ENCODE data around the gene SHROOM3.

The SHROOM3 gene

DNA sequence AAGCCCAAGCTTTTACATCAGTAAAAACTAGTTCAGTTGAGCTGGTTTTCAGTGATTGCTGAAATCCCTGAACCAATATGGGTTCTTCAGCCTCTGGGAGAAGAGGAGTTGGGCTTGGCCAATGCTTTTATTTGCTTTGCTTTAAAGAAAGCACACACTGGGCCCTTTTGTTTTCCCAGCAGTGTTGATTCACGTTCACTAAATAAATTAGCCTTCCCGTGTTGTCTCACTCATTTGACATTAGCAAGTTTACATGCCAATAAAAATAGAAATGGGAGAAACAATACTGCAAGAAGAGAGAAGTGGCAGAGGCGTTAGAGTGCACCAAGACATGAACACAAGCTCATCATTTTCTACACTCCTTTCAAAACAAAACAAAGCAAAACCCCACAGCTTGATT lies 136.2 kb downstream of the SHROOM3 start:
- DNase-seq = no peak

DNA sequence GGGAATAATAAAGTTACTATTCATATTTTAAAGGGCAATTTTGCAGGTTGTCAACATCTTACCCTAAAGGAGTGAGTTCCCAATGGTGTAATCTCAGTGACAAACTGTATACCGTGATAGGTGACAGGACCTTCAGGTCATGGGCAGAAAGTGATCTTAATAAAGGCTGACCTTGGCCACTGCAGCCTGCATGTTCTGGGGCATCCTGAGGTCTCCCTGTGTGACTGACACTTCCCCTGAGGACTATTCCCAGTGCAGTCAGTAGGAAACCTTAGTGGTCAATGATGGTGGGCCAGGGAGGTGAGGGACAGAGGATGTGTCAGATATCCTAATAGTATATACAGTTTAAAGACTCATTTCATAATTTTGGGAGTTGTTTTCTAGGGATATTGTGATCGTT lies 137.2 kb downstream of the SHROOM3 start:
- DNase-seq = no peak

DNA sequence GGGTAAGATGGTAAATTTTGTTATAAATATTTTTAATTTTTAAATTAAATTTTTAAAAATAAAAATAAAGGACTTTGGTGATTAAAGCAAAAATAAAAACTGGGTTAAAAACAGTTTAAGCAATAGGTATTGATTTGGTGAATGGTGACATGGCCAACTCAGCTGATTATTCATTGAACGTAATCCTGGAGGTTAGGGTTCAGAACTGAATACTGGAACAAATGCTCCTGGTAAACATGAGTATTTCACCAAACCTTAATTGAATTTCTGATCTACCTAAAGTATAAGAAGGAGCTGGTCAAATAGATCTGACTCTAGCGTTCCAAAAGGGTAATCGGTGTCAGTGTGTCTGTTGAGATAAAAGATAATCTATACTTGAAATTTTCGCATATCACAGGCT lies 141.8 kb downstream of the SHROOM3 start:
- DNase-seq = no peak

DNA sequence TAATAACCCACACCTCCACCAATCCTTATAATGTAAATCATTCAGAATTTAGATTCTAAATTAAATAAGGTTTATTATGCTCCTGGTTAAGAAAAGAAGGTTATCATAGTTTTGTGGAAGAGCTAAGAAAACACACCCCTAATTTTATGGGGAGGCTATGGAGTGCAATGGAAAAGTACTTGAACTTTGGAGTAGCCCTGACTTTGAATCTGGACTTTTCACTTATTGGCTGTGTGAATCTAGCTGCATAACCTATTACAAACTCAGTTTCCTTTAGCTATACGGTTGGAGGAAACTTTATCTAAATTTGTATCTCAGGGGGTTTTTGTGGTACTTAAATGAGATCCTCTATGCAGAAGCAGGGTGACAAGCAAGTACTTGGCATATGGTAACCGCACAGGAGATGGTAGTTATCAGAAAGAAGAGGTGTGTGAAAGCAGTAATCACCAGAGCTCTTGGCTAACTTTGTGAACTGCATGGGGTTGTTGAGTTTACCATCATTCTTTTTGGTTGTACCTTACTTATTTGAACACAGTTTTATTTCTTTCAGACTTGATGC lies 143.1 kb downstream of the SHROOM3 start:
- no peak for DNase-seq

DNA sequence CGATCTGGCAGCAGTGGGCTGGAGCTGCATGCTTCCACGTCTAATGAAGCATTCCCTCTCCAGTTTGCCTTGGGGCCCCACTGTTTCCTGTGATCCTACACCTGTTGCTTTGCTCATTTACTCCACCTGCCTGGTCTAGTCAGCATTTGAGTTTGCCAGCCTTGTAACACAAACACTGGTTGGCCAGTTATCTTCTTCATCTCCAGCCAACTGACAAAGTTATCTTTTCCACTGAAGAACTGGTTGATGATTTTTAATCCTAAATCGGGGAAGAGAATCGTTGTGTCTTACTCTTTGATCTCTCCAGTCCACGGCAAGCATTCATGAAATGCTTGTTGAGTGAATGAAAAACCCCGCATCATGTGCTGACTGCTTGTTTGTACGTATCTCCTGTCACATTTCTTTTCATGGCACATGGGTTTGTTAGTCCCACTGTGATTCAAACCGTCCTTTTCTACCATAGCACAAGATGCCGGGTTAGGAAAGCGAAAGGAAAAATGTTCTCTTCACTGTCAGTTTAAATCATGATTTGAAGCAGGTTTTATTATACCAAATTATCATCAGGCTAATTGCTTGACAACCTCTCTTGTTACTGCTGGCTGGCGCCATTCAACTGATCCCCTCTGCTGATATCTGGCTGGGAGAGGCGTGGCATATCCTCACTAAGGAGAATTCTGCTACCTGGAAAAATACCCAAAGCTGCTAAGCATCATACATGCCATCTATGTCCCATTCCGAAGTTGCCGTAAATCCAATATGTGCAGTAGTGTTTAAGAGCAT lies 144.8 kb downstream of the SHROOM3 start:
- no peak for DNase-seq

DNA sequence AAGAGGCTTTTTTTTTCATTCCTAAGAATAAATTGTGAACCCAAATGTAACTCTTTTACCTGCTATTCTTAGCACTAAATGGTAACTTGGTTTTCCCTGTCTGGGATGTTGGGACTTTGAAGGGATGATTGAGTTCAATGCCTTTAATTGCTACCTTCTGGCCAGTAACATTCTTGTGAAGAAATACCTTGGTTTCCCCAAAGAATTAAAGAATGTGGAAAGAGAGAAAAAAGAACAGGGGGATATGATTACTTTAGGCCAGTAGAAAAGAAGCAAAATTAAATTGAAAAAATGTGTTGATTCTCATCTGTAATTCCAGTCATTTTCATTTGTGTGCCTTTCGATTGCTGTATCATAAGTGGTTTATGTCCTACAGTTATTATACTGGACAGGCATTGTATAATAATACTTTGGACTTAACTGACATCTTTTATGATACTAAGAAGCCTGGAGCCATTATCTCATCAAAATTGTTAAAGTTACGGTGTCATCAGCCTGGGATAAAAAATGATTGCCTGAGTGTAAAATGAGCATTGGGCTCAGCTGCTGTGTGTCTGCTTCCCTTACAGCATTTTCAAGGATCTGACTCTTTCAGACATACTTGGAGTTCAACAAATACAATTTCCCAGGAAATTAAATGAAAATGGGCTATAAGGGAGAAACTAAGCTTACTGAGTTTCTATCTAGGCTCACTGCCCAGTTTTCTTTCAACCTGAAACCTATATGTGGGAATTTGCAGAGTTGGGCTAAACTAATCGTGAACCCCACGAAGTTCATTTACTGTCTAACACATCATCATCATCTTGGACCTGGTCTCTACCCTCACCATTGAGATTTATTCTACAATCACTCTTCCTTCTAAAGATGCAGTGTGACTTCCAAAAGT lies 146.3 kb downstream of the SHROOM3 start:
- no peak for DNase-seq

DNA sequence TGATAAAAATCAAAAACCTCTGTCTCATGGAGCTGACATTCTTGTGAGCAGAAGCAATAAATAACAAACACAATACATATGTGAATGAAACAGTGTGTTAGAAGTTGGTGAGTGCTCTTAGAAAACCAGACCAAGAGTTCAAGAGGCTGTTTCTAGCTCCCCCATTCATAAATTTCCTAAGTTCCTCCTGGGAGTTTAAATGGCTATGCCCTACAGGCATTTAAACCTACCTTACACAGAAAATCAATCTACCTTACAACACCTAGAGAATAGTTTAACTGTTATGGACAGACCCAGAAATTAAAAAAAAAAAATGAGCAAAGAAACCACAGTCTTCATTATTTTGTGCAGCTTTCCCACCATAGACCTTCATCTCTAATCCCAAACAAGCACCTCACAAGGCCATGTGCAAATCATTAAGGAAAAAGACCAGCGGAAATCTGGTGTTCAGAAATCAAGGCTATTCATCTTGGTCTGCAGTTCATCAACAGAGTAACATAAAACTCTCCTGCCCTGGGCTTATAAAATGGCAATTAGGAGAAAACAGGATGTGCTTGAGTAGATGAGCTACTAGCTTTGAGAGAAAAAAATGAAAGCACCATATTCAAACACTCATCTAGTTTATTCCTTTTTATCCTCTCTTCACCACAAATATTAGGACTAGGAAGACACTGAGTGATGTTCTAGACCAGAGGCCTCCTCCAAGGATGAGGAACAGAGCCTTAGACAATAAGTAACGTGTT lies 147.2 kb downstream of the SHROOM3 start:
- DNase-seq = no peak

DNA sequence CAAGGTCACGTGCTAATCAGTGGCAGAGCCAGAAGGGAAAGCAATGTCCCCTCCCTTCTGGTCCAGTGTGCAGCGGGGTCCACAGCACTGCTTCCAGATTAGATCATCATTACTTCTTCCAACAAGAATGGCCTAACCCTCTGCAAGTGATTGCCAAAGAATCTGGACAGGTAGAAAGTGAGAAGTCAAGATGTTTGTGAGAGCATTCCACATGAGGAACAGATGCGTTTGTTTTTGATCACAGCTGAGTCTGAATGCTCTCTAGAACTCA lies 147.7 kb downstream of the SHROOM3 start:
- DNase-seq = no peak

DNA sequence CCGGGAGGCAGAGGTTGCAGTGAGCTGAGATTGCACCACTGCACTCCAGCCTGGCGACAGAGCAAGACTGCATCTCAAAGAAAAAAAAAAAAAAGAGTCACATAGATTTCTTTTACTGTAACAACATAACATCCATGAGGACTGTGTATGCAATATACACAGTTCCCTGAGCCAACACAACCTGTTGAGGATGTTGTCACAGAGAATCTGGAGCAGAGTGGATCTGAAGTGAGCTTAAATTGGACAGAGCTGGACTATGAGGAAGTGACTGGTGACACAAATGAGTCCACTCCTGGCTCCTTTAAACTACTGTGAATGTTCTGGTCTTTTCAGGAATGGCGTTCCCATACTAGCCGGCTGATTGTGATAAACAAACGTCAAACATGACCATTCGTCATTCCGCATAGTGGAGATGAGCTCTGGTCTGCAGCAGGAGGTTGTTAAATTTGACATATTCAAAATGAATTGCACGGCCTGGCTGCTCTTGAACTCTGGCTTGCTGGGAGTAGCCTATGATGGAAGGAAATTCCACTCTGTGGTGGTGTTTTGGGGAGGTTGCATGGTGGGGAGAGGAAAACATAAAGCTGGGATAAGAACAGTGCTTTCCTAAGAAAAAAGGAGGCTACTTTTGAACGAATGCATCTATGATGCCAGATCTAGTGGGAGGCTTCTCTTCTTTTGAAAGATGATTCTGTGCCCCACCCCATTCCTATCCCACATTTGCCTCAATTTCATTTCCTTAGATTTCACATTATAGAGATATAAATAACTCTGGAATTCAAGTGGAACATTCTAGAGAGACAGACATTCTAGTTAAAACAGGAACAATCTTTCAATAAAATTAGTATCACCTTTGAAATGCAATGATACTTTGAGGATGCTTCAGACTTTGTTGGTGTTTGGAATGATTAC lies 149.5 kb downstream of the SHROOM3 start:
- no peak for DNase-seq

DNA sequence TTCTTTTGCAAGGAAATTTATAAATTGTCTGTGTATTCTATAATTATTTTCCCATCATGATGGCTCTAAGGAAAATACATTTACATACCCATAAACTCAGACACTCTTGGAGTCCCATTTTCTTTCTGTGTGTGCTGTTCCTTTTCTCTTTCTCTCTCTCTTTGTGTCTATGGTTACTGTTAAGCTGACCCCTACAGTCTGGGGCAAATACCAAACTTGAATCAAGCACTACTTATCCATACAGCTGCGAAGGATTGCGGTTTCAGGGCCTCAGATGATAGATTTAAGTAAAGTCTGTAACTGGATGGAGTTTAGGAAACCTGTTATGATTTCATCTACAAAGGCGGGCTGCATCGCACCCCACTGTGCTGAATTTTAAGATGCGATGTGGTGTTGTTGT lies 150.2 kb downstream of the SHROOM3 start:
- no peak for DNase-seq

DNA sequence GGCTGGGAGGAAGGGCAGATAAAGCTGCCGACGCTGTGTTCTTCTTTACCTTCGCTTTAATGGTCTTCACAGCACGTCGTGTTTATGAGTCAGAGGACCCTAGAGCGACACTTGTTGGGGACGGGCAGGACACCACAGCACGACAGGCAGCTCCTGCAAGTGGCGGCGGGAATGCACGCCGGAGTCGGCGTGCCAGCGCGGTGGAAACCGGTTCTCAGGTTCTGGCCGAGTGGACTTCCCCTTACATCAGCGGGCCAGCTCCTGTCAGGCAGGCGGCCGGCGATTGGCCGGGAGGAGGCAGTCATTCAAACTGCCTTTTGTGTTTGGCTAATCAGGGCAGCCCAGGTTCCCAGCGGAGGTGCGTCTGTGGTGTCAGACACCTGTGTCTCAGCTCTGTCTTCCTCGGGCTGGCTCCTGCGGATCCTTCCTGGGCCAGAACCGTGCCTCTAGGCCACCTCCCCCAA lies 150.9 kb downstream of the SHROOM3 start:
- DNase-seq = no peak

DNA sequence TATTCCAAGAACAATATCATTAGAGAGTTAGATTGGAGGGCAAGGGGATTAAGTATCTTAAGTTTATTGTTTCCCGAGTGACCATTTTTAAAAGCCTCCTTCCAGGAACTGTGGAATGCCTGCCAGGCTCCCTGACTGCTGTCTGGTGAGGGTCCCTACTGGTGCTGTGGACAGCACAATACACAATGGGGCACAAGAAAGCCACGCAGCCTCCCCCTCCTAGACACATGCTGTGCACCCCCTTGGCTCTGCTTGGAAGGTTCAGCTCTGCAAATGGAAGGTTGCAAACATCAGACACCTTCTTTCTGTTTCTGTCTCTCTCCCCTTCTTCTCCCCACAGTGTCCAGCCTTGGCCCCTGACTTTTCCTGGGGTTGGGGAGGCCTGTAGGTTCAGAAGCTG lies 153.2 kb downstream of the SHROOM3 start:
- DNase-seq = no peak

DNA sequence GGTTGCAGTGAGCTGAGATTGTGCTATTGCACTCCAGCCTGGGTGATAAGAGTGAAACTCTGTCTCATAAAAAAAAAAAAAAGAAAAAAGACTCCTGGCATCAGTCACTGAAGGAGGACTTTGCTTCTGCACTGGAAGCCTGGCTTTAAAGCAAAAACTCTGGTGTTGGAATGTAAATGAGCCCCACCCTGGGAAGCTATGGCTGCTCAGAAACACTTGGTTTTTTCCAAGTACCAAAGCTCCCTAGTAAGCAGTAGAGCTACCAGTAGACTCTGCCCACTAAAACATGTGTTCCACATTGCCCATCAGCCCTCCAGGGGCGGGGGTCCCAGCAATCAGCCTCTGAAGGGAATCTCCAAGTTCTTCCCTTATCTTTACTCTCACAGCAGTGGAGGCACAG lies 154.4 kb downstream of the SHROOM3 start:
- no peak for DNase-seq

DNA sequence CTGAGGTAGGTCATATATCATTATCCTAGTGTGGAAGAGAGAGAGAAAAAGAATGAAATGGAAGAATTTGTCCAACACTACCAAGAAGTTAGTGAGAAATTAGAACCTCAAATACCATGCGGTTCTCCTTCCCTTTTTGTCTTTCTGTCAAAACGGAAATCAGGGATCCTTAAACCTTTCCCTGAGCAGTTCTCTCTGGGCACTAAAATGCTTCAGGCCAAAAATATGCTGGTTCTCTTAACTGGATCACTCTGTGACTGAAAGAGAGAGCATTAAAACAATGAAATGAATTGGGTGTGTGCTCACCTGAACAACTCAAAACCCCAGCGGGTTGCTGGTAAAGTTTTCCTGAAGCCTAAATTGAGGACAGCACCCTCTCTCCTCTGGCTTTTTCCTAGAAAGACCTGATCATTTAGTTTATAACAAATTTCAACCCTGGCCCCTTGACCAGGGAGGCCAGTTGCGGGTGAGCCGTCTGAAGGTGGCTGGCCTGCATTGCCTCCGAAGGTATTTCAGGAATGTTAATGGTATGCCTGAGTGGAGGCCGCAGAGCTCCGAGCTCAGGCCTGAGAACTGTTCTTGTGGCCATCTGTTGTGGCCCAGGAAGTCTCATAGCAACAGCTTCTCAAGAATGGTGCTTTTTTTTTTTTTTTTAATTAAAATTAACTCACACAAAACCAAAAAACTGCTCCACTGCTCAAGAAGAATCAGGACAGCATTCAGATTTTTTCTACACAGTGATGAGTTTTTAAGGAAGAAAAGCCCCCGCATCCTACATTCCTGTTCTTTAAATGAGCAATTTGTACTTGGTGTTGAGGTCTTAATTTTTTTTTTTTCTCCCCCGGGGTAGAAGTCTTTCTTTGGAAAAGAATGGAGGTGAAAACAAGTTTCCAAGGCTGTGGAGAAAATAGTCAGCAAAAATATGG lies 155.1 kb downstream of the SHROOM3 start:
- DNase-seq = no peak

DNA sequence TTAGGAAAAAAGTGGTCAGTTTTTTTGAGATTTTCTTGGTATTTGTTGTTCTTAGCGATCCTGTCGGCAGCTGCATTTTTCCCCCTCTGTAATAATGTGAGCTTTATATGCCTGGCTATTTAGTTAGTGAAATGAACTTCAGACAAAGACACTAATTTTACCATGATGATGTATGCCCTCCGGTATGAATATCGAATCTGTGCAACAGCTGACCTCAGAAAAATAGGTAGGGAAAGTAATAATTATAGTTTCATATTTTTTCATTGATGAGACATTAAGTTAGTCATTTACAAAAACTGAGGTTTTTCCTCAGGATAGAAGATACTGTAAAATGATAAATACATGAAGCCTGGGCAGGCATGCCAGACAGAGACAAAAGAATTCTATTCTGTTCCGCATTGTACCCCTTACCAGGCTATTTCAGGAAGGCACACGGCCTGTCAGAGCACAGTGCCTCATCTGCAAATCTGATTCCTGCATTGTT lies 155.8 kb downstream of the SHROOM3 start:
- DNase-seq = no peak

DNA sequence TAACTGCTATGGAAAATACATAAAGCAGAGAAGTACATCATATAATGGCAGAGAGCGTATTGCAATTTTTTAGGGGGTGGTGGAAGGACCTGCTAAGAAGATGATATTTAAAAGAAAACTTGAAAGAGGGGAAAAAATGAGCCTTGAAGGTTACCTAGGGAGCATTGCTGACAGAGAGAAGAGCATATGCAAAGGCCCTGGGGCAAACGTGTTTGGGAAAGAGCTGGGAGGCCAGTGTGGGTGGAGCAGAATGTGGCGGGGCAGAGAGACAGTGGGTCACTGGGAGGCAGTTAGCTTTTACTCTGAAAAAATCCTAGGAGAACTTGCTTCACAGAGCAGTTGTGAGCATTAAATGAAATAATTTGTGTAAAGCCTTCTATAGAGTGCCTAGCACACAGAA lies 157.0 kb downstream of the SHROOM3 start:
- DNase-seq = no peak

DNA sequence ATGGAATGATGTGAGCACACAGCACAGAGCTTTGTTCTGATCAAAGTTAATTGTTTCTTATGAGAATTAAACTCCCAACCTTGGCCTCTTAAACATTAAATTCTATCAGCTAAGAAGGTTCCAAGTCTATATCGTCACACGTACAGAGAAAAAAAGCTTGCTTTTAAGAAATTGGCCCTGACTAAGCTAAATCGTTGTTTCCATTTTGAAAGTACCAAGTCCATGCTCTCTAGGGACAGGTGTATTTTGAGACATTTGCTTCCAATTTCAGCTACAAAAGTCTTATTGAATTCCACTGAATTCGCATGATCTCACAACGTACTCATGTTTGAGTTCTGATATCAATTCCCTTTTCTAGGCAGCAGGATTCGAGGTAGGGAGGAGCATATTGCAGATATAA lies 157.4 kb downstream of the SHROOM3 start:
- DNase-seq = no peak

DNA sequence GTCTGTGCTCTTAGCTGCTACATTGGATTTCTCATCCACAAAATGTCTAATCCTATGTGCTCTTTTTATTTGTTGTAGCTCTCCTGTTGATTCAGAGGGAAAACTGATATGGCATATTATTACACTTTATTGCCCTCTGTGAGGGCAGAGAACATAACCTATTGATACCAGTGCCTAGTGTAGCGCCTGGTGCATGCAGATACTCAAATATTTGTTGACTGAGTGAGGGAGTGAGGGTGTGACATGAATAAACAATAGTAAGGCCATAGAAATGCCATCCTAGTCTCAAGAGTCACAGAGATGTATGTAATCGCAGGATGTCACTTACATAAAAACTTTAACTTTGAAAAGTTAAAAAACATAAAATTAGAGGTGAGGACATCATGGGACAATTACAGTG lies 159.1 kb downstream of the SHROOM3 start:
- no peak for DNase-seq

DNA sequence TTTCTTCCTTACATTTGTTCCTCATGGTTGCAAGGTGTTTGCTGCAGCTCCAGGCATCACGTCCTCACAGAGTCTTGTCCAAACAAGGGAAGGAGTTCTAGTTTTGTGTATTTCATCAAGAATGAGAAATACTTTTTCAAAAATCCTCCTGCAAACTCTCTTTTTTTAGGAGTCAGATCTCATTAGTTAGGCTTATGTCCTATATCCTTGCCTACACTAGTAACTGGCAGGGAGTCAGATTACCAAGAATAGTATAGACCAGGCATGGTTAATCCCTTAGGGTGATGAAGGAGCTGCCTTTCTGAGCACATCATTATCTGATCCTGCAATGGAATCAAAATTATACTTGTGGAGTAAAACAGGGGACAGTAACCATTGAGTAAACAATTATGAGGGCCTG lies 160.4 kb downstream of the SHROOM3 start:
- no peak for DNase-seq

DNA sequence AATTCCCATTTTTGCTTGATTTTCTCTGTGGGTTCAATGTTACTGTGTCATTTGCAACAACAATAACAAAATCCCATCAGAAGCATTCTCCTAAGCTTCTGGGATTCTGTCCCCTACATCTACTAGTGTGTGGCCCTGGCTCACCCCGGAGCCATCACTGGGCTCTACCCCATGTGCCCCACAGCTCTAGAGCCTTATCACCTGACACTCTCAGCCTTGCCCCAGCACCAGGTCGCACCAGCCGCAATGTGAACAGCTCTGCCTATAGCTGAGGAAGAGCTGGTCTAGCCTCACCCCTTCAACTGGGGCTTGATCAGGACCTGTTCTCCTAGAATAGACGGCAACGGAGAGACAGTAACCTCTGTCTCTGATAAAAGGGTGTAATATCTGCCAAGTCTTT lies 161.7 kb downstream of the SHROOM3 start:
- no peak for DNase-seq

DNA sequence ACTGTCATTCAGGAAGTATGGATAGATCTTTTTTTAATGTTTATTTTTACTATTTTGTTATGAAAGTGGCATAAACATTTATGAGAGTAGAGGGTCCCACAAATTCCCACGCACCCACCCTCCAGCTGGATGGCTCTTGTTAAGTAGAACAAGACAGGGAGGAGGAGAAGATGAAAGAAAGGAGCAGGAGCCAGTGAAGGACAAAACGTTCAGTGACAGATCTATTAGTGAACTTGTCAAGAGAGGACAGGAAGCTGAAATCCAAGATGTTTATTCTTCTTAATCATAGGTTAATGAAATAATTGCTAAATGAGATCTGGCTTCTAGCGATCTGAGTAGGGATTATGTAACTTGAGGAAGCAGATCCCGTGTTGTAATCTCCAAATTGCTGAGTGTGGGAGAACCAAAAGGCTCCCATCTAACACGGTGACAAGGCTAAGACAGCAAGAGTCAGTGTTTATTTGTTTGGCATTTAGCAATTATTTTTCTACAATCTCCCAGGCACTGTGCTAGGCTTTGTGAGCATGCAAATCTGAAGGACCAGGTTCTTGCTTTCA lies 162.5 kb downstream of the SHROOM3 start:
- DNase-seq = no peak
